MM.1S (cell line): ENCODE data around the gene SLC7A1.

Experiments
- DNase-seq: peaks from one replicate; pipeline ENCODE4 v3.0.0-alpha.2; 2015
- H2AFZ ChIP-seq: fragments of 300-600 bp; sonication (generic); 2 replicates; pipeline ENCODE4 v1.6.0; 2016; ENCODE audit warnings: antibody characterized with exemption, low read length
- H3F3A ChIP-seq: fragments of 300-600 bp; sonication (generic); 2 replicates; pipeline ENCODE4 v1.6.1; 2016; ENCODE audit warnings: mild to moderate bottlenecking, antibody characterized with exemption, low read length, moderate library complexity, mixed read lengths; ENCODE audit not compliant: insufficient read depth
- H3K27ac ChIP-seq: fragments of 300-600 bp; sonication (generic); 2 replicates; pipeline ENCODE4 v1.5.1; 2016; ENCODE audit warnings: mild to moderate bottlenecking, low read length
- H3K27me3 ChIP-seq: fragments of 300-600 bp; sonication (generic); replicated peaks from 2 replicates; pipeline ENCODE4 v1.6.0; 2016; ENCODE audit warnings: low read length; ENCODE audit not compliant: insufficient read depth
- H3K36me3 ChIP-seq: fragments of 300-600 bp; sonication (generic); replicated peaks from 2 replicates; pipeline ENCODE4 v1.6.1; 2016; ENCODE audit warnings: mild to moderate bottlenecking, low read length, mixed read lengths; ENCODE audit not compliant: insufficient read depth
- H3K4me1 ChIP-seq: fragments of 300-600 bp; sonication (generic); 2 replicates; pipeline ENCODE4 v1.6.1; 2016; ENCODE audit warnings: low read length, mixed read lengths
- H3K4me2 ChIP-seq: fragments of 300-600 bp; sonication (generic); 2 replicates; pipeline ENCODE4 v1.6.0; 2016; ENCODE audit warnings: low read depth, low read length
- H3K4me3 ChIP-seq: fragments of 300-600 bp; sonication (generic); 2 replicates; pipeline ENCODE4 v1.5.1; 2016; ENCODE audit warnings: low read length, mixed read lengths
- H3K79me2 ChIP-seq: fragments of 300-600 bp; sonication (generic); 2 replicates; pipeline ENCODE4 v1.6.1; 2016; ENCODE audit warnings: mixed run types, low read length, mixed read lengths
- H3K9ac ChIP-seq: fragments of 300-600 bp; sonication (generic); 2 replicates; pipeline ENCODE4 v1.6.1; 2016; ENCODE audit warnings: low read length, mixed read lengths
- H3K9me2 ChIP-seq: fragments of 300-600 bp; sonication (generic); replicated peaks from 2 replicates; pipeline ENCODE4 v1.6.1; 2016; ENCODE audit warnings: mild to moderate bottlenecking, low read length, mixed read lengths; ENCODE audit not compliant: insufficient read depth
- H3K9me3 ChIP-seq: fragments of 300-600 bp; sonication (generic); replicated peaks from 2 replicates; pipeline ENCODE4 v1.6.1; 2016; ENCODE audit warnings: mild to moderate bottlenecking, low read length, mixed read lengths; ENCODE audit not compliant: insufficient read depth
- H4K20me1 ChIP-seq: fragments of 300-600 bp; sonication (generic); 2 replicates; pipeline ENCODE4 v1.6.1; 2016; ENCODE audit warnings: mild to moderate bottlenecking, low read length, moderate library complexity, mixed read lengths; ENCODE audit not compliant: insufficient read depth
- EZH2 ChIP-seq: fragments of 300-600 bp; sonication (generic); optimal IDR thresholded peaks from 2 replicates; pipeline ENCODE3; 2017; ENCODE audit warnings: low read depth, mild to moderate bottlenecking, antibody characterized with exemption, low read length, mixed read lengths
- EZH2phosphoT487 ChIP-seq: fragments of 300-600 bp; sonication (generic); IDR thresholded peaks from 2 replicates; pipeline ENCODE4 v1.6.1; 2018; ENCODE audit warnings: antibody characterized with exemption, low read length
- TF ChIP-seq, protein P1 (sequence below): fragments of 300-600 bp; sonication (generic); IDR thresholded peaks from 2 replicates; pipeline ENCODE4 v1.5.1; 2016; ENCODE audit warnings: antibody characterized with exemption, low read length, mixed read lengths

Gene SLC7A1

DNA sequence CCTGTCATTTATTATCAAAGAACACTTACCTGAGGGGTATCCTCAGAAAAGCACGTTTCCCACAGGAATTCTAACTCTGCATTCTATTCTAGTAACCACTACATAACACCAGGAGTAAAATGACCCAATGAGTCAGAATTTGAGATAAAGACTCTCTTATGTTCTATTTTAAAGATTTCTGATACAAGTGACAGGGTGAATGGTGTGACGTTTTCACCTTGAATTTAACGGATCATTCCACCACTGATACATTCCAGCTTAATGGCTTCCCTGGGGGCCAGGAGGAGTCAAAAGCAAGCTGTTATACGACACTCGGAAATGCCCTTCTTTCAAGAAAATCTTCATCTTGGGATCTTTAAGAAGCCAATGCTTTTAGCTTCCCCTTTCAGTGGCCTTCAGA is 55.2 kb downstream of the SLC7A1 start:
- Histone ChIP-seq H3K4me1 (no peaks in the 10 kb centered on the region), H3K9ac (no peak overlapping the region), H3K27me3 (no peaks in the 10 kb centered on the region), H4K20me1 (no peaks in the 10 kb centered on the region), H3K36me3 (no peaks in the 10 kb centered on the region), H3F3A (no peaks in the 10 kb centered on the region), H2AFZ (no peak overlapping the region), H3K27ac (no peak overlapping the region), H3K4me2 (no peak overlapping the region), H3K79me2 (peaks cover 41% of the 10 kb centered on the region), H3K9me2 (no peaks in the 10 kb centered on the region), H3K4me3 (no peak overlapping the region), H3K9me3 (no peaks in the 10 kb centered on the region)
- TF ChIP-seq, protein P1, sequence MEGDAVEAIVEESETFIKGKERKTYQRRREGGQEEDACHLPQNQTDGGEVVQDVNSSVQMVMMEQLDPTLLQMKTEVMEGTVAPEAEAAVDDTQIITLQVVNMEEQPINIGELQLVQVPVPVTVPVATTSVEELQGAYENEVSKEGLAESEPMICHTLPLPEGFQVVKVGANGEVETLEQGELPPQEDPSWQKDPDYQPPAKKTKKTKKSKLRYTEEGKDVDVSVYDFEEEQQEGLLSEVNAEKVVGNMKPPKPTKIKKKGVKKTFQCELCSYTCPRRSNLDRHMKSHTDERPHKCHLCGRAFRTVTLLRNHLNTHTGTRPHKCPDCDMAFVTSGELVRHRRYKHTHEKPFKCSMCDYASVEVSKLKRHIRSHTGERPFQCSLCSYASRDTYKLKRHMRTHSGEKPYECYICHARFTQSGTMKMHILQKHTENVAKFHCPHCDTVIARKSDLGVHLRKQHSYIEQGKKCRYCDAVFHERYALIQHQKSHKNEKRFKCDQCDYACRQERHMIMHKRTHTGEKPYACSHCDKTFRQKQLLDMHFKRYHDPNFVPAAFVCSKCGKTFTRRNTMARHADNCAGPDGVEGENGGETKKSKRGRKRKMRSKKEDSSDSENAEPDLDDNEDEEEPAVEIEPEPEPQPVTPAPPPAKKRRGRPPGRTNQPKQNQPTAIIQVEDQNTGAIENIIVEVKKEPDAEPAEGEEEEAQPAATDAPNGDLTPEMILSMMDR: no peak
- TF ChIP-seq EZH2phosphoT487 (no peak), EZH2 (no peak)
- no peak for DNase-seq

DNA sequence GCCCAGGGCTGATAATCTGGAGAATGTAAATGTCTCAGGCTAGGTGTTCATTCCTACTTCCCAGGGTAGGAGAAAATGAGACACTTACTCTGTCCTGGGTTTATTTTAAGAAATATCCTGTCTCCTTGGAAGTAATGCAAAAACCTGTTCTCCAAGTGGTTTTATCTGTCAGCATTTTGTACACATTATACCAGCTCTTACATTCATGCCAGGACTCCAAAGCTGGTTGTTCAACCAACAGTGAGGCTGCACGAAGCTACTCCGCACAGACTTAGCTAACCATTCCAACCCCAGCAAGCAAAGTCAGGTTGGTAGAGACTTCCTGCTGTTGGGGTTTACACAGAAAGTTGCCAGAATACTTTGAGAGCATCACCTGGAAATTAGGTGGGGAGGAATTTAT is 55.6 kb downstream of the SLC7A1 start:
- H3K4me2 ChIP-seq: no peak overlapping the region
- H4K20me1 ChIP-seq: no peaks in the 10 kb centered on the region
- H3K4me1 ChIP-seq: no peaks in the 10 kb centered on the region
- no peak overlapping the region for H3K4me3 ChIP-seq
- no peaks in the 10 kb centered on the region for H3K9me2 ChIP-seq
- TF ChIP-seq EZH2phosphoT487 (no peak), EZH2 (no peak)
- TF ChIP-seq, protein P1: no peak
- no peaks in the 10 kb centered on the region for H3F3A ChIP-seq
- no peak overlapping the region for H3K9ac ChIP-seq
- DNase-seq: no peak
- H3K27ac ChIP-seq: no peak overlapping the region
- peaks cover 36% of the 10 kb centered on the region for H3K79me2 ChIP-seq
- no peaks in the 10 kb centered on the region for H3K36me3 ChIP-seq
- no peaks in the 10 kb centered on the region for H3K27me3 ChIP-seq
- no peaks in the 10 kb centered on the region for H3K9me3 ChIP-seq
- no peak overlapping the region for H2AFZ ChIP-seq

DNA sequence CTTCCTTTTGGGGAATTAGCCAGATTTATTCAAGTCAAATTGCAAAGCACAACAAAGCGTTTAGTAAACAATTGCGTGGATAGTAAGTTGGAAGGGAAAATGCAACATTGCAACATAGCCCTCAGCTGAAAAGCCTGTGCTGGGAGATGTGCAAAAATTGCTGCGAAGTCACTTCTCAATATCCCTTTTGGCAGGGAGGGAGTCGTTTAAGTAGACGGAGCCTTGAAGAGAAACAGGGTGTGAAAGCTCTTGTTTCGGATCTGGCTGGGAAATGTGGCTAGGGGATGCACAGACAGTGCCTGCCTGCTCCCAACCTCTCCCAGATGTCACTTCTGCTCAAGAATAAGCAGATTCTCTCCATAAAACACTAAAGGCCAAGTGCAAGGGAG is 56.8 kb downstream of the SLC7A1 start:
- H4K20me1 ChIP-seq: no peaks in the 10 kb centered on the region
- H3K27me3 ChIP-seq: no peaks in the 10 kb centered on the region
- no peak overlapping the region for H3K27ac ChIP-seq
- H3F3A ChIP-seq: no peaks in the 10 kb centered on the region
- no peak overlapping the region for H3K4me2 ChIP-seq
- no peak overlapping the region for H2AFZ ChIP-seq
- DNase-seq: no peak
- no peak overlapping the region for H3K9ac ChIP-seq
- no peak overlapping the region for H3K4me3 ChIP-seq
- H3K4me1 ChIP-seq: no peaks in the 10 kb centered on the region
- H3K9me3 ChIP-seq: no peaks in the 10 kb centered on the region
- H3K79me2 ChIP-seq: peaks cover 25% of the 10 kb centered on the region
- TF ChIP-seq, protein P1: no peak
- no peaks in the 10 kb centered on the region for H3K36me3 ChIP-seq
- no peaks in the 10 kb centered on the region for H3K9me2 ChIP-seq
